GM19035 (cell line): ENCODE data around the gene ZNF845.
"Not testable (repeated sequence)": the region's sequence is repeated elsewhere in the genome, so short reads cannot be mapped to it uniquely, and the experiment has no call there.

Experiments used
- ATAC-seq: cut with Tn5 transposase; IDR thresholded peaks from one replicate; pipeline ENCODE4 v1.9.1; 2021; ENCODE audit not compliant: unreplicated experiment

The ZNF845 gene

GRCh38 chr19:53333463-53334449 is at the start of gene ZNF845:
Gene ZNF845 (plus strand): TSS chr19:53333749. CDS start chr19:53341308, 7,559 bp downstream.
- ATAC-seq, result peak; percentile 97

GRCh38 chr19:53285087-53285486 is 48.5 kb upstream of the ZNF845 start:
- no peak for ATAC-seq

GRCh38 chr19:53290758-53291549 is 42.6 kb upstream of the ZNF845 start:
- ATAC-seq, result no peak

GRCh38 chr19:53294786-53295441 is 38.6 kb upstream of the ZNF845 start:
- ATAC-seq, result no peak

GRCh38 chr19:53301341-53301740 is 32.2 kb upstream of the ZNF845 start:
- ATAC-seq, result not testable (repeated sequence)

GRCh38 chr19:53308339-53308811 is 25.2 kb upstream of the ZNF845 start:
- ATAC-seq, result no peak

- ATAC-seq, result no peak
These were observed 22.5 kb upstream of the ZNF845 start for GRCh38 chr19:53311044-53311443.

- ATAC-seq, result no peak
These were observed 21.7 kb upstream of the ZNF845 start for GRCh38 chr19:53311897-53312296.

- ATAC-seq, result no peak
These were observed 4.6 kb upstream of the ZNF845 start for GRCh38 chr19:53328967-53329366.

- no peak for ATAC-seq
These were observed 1.1 kb upstream of the ZNF845 start for GRCh38 chr19:53332484-53332883.

GRCh38 chr19:53333066-53333462 is 485 bp upstream of the ZNF845 start:
- no peak for ATAC-seq

- not testable (repeated sequence) for ATAC-seq
These were observed 10.9 kb downstream of the ZNF845 start for GRCh38 chr19:53344403-53344802.

- ATAC-seq, result no peak
These were observed 22.2 kb downstream of the ZNF845 start for GRCh38 chr19:53355739-53356138.

- no peak for ATAC-seq
These were observed 24.5 kb downstream of the ZNF845 start for GRCh38 chr19:53357821-53358581.

GRCh38 chr19:53360056-53360455 is 26.5 kb downstream of the ZNF845 start:
- ATAC-seq, result not testable (repeated sequence)

- ATAC-seq, result peak; percentile 97
These were observed 31.8 kb downstream of the ZNF845 start, which contains the start of gene ZNF525 for GRCh38 chr19:53365134-53365898. Gene ZNF525 (plus strand): TSS chr19:53365705. CDS start chr19:53372282, 6,577 bp downstream.

- peak; percentile 49 for ATAC-seq
These were observed 32.4 kb downstream of the ZNF845 start for GRCh38 chr19:53365899-53366493.

- ATAC-seq, result no peak
These were observed 38.6 kb downstream of the ZNF845 start for GRCh38 chr19:53372196-53372595.

- no peak for ATAC-seq
These were observed 40.7 kb downstream of the ZNF845 start for GRCh38 chr19:53374288-53374687.
